ENCODE results near the gene POU2AF2. TPM values are rescaled to one million over a fixed set of nuclear protein-coding genes. Genes with fewer than 3 reads are reported as not detected.
"Not testable (repeated sequence)": the region's sequence is repeated elsewhere in the genome, so short reads cannot be mapped to it uniquely, and the experiment has no call there.

Gene POU2AF2
- polyA plus RNA-seq, 1 donor: 0.49 TPM

DNA sequence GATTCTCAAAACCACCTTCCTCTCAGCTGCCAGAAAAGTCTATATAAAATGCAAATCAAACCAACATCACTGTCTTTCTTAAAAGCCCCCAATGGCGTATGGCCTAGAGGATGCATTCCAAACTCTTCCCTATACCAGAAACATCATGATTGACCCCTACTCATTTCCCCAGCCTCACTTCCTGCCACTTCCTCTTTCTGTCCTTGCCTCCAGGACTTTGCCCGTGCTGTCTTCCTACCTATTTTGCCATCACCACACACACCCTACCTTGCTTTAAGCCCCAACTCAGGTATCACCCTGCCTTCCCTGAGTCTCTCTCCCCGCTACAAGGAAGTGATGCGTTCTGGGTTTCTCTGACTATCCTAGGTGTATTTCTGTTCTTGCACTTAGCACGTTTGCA is 8.1 kb downstream of the POU2AF2 start:
- no peak overlapping the region for H3K4me3 ChIP-seq (ENCODE audit: low read length)
- WGBS (ENCODE audit: insufficient coverage, low lambda C conversion rate): 83% methylated on average over 4 of the region's 5 CpGs
- no peak overlapping the region for H3K27ac ChIP-seq (ENCODE audit: low read length)
- no peak for DNase-seq
- H3K9me3 ChIP-seq (ENCODE audit: control insufficient read depth, low read depth, low read length): no peaks in the 10 kb centered on the region
- H3K4me1 ChIP-seq (ENCODE audit: control insufficient read depth, insufficient read depth, low read length): no peaks in the 10 kb centered on the region
- no peaks in the 10 kb centered on the region for H3K27me3 ChIP-seq (ENCODE audit: control insufficient read depth, insufficient read depth, low read length)
- no peaks in the 10 kb centered on the region for H3K36me3 ChIP-seq (ENCODE audit: control insufficient read depth, insufficient read depth, low read length)

DNA sequence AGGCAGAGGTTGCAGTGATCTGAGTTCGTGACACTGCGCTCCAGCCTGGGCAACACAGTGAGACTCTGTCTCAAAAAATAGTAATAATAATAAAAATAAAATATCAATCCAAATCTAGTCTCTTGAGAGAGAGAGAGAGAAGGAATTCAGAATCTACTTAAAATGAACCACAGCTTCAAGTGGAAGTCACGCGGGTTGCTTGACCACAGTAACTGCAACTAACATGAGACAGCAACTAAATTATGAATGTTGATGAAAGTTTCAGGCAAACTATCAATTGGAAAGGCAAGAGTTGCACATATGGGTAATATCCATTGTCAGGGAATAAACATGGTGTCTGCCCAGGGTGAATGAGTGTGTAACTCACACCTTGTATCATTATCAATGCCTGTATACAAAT is 12.5 kb downstream of the POU2AF2 start:
- no peak for DNase-seq
- Histone ChIP-seq H3K36me3 (ENCODE audit: control insufficient read depth, insufficient read depth, low read length) (no peaks in the 10 kb centered on the region), H3K4me3 (ENCODE audit: low read length) (no peak overlapping the region), H3K27ac (ENCODE audit: low read length) (no peak overlapping the region), H3K4me1 (ENCODE audit: control insufficient read depth, insufficient read depth, low read length) (no peaks in the 10 kb centered on the region), H3K27me3 (ENCODE audit: control insufficient read depth, insufficient read depth, low read length) (peaks cover 3% of the 10 kb centered on the region), H3K9me3 (ENCODE audit: control insufficient read depth, low read depth, low read length) (no peaks in the 10 kb centered on the region)
- no CpG with 5 or more reads among the region's 4 CpGs for WGBS (ENCODE audit: insufficient coverage, low lambda C conversion rate)

DNA sequence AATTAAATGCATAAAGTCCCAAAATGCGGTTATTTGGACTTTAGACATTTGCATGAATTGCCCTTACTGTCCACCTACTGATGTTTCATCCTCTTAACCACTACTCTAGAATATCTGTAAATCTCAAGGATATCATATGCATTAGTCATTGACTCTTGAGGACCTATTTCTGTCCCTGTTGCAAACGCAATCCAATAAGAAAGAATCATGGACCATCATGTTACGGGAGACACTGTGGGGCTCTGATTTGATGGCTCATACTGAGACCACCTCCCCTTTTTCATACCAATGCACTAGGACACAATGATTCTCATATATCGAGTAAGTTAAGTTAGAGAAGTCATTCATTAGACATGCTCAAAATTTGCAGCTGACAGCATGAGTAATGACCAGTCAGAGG is 14.4 kb downstream of the POU2AF2 start:
- no peak overlapping the region for H3K4me3 ChIP-seq (ENCODE audit: low read length)
- H3K4me1 ChIP-seq (ENCODE audit: control insufficient read depth, insufficient read depth, low read length): no peaks in the 10 kb centered on the region
- H3K9me3 ChIP-seq (ENCODE audit: control insufficient read depth, low read depth, low read length): no peaks in the 10 kb centered on the region
- H3K27me3 ChIP-seq (ENCODE audit: control insufficient read depth, insufficient read depth, low read length): peaks cover 3% of the 10 kb centered on the region
- no peak overlapping the region for H3K27ac ChIP-seq (ENCODE audit: low read length)
- WGBS (ENCODE audit: insufficient coverage, low lambda C conversion rate): no CpG with 5 or more reads among the region's 4 CpGs
- no peak for DNase-seq
- H3K36me3 ChIP-seq (ENCODE audit: control insufficient read depth, insufficient read depth, low read length): no peaks in the 10 kb centered on the region

DNA sequence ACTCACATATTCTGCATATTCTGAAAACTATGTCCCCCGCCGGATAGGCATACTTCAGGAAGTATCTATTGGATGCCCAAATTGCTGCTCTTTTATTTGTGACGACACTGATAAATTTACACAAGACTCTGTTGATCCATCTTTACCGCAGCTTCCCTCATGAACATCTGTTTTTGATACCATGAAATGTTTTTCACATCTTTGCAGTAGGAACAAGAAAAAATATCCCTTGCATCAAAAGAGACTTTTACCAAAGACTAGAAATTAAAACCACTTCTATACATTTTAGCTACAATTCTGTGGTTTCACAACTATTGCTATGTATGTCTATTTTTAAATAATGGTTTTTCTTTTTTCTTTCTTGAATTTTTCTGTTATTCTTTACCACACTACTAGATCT is 15.3 kb downstream of the POU2AF2 start:
- DNase-seq: no peak
- Histone ChIP-seq H3K36me3 (ENCODE audit: control insufficient read depth, insufficient read depth, low read length) (no peaks in the 10 kb centered on the region), H3K27me3 (ENCODE audit: control insufficient read depth, insufficient read depth, low read length) (peaks cover 3% of the 10 kb centered on the region), H3K27ac (ENCODE audit: low read length) (no peak overlapping the region), H3K4me3 (ENCODE audit: low read length) (no peak overlapping the region), H3K4me1 (ENCODE audit: control insufficient read depth, insufficient read depth, low read length) (no peaks in the 10 kb centered on the region), H3K9me3 (ENCODE audit: control insufficient read depth, low read depth, low read length) (no peaks in the 10 kb centered on the region)
- no CpG with 5 or more reads among the region's 4 CpGs for WGBS (ENCODE audit: insufficient coverage, low lambda C conversion rate)

DNA sequence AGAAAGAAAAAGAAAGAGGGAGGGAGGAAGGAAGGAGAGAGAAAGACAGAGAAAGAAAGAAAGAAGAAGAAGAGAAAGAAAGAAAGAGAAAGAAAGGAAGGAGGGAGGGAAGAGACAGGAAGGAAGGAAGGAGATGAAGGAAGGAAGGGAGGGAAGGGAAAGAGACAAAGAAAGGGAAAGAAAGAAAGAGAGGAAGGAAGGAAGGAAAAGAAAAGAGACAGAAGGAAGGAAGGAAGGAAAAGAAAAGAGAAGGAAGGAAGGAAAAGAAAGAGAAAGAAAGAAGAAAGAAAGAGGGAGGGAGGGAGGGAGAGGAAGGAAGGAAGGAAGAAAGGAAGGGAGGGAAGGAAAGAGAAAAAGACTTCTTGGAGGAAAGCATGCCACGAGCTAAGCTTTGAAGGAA is 19.1 kb downstream of the POU2AF2 start:
- Histone ChIP-seq H3K36me3 (ENCODE audit: control insufficient read depth, insufficient read depth, low read length) (no peaks in the 10 kb centered on the region), H3K4me1 (ENCODE audit: control insufficient read depth, insufficient read depth, low read length) (no peaks in the 10 kb centered on the region), H3K27ac (ENCODE audit: low read length) (no peak overlapping the region), H3K27me3 (ENCODE audit: control insufficient read depth, insufficient read depth, low read length) (peaks cover 3% of the 10 kb centered on the region), H3K4me3 (ENCODE audit: low read length) (no peak overlapping the region), H3K9me3 (ENCODE audit: control insufficient read depth, low read depth, low read length) (no peaks in the 10 kb centered on the region)
- WGBS (ENCODE audit: insufficient coverage, low lambda C conversion rate): 100% methylated on average over 1 of the region's 1 CpG
- no peak for DNase-seq

DNA sequence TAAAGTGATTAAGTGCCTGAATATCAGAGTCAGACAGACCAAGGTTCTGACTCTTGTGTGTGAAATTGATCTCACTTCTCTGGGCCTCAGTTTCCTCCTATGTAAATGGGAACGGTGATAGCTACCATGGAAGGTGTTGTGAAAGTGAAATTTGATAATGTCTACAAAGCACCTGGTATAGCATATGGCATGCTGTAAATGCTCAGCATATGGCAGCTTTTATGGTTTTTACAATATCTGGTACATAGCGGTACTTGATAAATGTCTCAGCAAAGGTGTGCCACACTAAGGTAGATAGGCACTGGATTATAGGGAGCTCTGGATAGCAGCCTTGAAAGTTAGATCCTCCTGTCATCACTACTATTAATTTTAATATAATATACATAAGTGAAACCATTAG is 19.9 kb downstream of the POU2AF2 start:
- Histone ChIP-seq H3K4me1 (ENCODE audit: control insufficient read depth, insufficient read depth, low read length) (no peaks in the 10 kb centered on the region), H3K27ac (ENCODE audit: low read length) (no peak overlapping the region), H3K36me3 (ENCODE audit: control insufficient read depth, insufficient read depth, low read length) (no peaks in the 10 kb centered on the region), H3K4me3 (ENCODE audit: low read length) (no peak overlapping the region), H3K9me3 (ENCODE audit: control insufficient read depth, low read depth, low read length) (no peaks in the 10 kb centered on the region), H3K27me3 (ENCODE audit: control insufficient read depth, insufficient read depth, low read length) (peaks cover 1% of the 10 kb centered on the region)
- no CpG with 5 or more reads among the region's 2 CpGs for WGBS (ENCODE audit: insufficient coverage, low lambda C conversion rate)
- peak in 1 of 2 donors; percentile 36 for DNase-seq

DNA sequence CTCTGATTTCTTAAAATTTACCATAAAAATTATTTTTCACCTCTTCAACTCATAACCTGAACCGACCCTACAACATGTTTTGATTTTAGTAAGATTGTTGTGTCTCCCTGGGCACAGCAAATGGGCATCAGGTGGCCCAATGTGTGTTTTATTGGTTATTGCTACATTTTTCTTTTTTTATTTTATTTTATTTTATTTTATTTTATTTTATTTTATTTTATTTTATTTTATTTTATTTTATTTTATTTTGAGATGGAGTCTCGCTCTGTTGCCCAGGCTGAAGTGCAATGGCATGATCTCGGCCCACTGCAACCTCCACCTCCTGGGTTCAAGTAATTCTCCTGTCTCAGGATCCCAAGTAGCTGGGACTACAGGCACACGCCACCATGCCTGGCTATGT is 22.8 kb downstream of the POU2AF2 start:
- not testable (repeated sequence) for H3K9me3 ChIP-seq (ENCODE audit: control insufficient read depth, low read depth, low read length); H3K27me3 ChIP-seq (ENCODE audit: control insufficient read depth, insufficient read depth, low read length); H3K4me1 ChIP-seq (ENCODE audit: control insufficient read depth, insufficient read depth, low read length); H3K36me3 ChIP-seq (ENCODE audit: control insufficient read depth, insufficient read depth, low read length); DNase-seq; H3K27ac ChIP-seq (ENCODE audit: low read length); H3K4me3 ChIP-seq (ENCODE audit: low read length)
- WGBS (ENCODE audit: insufficient coverage, low lambda C conversion rate): 100% methylated on average over 1 of the region's 4 CpGs

DNA sequence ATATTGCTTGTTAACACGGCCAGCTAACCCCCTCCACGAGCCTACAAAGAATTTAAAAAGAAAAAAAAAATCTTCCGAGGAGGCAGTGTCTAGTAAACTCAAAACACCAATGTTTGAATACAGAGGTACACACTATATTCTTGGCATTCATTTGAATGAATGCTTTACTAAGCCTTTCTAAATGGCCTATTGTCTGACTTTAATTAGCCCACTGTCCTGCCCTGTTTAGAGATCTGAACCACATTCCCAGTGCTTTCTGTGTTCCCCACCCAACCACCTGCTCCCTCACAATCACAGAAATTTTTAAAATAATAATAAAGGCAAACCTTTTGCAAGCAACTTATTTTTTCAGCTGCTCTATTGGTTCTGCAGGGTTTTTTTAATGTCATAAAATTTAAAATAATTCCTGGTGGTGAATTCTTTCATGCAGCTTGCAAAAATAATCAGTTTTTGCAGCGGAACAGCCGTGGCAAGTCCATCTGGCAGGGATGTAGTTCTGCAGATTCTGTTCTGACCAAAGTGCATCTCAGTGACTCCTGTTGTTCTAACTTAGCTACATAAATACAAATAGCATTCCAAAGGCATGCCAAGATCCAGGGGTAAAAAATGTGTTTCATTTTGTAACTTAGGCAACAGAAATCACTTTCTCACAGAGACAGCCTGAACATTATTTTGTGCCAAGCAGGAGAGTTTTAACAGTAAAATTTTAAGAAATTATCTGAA is 23.8 kb downstream of the POU2AF2 start:
- no peaks in the 10 kb centered on the region for H3K36me3 ChIP-seq (ENCODE audit: control insufficient read depth, insufficient read depth, low read length)
- H3K4me3 ChIP-seq (ENCODE audit: low read length): no peak overlapping the region
- DNase-seq: no peak
- H3K27me3 ChIP-seq (ENCODE audit: control insufficient read depth, insufficient read depth, low read length): no peaks in the 10 kb centered on the region
- H3K9me3 ChIP-seq (ENCODE audit: control insufficient read depth, low read depth, low read length): no peaks in the 10 kb centered on the region
- WGBS (ENCODE audit: insufficient coverage, low lambda C conversion rate): 100% methylated on average over 1 of the region's 5 CpGs
- no peaks in the 10 kb centered on the region for H3K4me1 ChIP-seq (ENCODE audit: control insufficient read depth, insufficient read depth, low read length)
- H3K27ac ChIP-seq (ENCODE audit: low read length): no peak overlapping the region

DNA sequence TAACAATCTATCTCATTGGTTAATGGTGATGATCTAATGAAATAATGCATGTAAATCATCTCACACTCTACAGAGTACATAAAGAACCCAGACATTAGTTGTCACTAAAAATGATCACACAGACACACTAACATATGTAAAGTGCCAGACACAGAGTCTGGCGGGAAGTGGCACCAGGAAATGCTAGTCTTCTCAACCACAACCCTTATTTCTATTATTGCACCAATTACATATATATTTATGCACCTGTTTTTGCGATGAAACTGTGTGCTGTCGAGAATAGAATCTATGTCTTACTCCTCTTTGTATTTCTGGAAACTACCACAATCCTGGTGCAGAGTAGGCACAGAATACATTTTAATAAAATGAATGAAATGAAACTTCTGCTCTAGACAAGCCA is 26.9 kb downstream of the POU2AF2 start:
- no peak overlapping the region for H3K4me3 ChIP-seq (ENCODE audit: low read length)
- H3K27ac ChIP-seq (ENCODE audit: low read length): no peak overlapping the region
- no peaks in the 10 kb centered on the region for H3K4me1 ChIP-seq (ENCODE audit: control insufficient read depth, insufficient read depth, low read length)
- H3K27me3 ChIP-seq (ENCODE audit: control insufficient read depth, insufficient read depth, low read length): no peaks in the 10 kb centered on the region
- no peaks in the 10 kb centered on the region for H3K9me3 ChIP-seq (ENCODE audit: control insufficient read depth, low read depth, low read length)
- H3K36me3 ChIP-seq (ENCODE audit: control insufficient read depth, insufficient read depth, low read length): no peaks in the 10 kb centered on the region
- no peak for DNase-seq
- WGBS (ENCODE audit: insufficient coverage, low lambda C conversion rate): no CpG with 5 or more reads among the region's 3 CpGs

DNA sequence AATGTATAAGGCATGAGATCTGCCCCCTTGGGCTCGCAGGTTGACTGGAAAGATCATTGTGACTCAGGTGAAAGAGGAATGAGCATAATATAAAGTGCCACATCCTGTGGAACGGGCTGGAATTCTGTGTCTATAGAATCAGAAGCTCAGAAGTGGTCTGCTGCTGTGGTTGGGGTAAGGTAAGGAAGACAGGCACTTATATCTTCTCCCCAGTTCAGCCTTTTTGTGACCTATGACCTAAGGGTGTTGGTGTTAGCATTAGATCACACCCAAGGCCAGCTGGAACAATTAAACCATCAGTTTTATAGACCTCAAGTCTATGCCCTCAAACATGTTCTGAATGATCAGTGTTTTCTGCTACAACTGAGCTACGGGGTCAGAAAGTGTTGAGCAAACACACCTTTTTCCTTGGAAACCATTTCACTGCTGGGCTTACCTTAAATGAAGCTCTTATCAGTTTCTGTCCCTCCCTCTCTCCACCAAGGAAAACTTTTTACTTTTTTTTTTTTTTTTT is 37.1 kb downstream of the POU2AF2 start:
- Histone ChIP-seq H3K27me3 (ENCODE audit: control insufficient read depth, insufficient read depth, low read length) (no peaks in the 10 kb centered on the region), H3K36me3 (ENCODE audit: control insufficient read depth, insufficient read depth, low read length) (no peaks in the 10 kb centered on the region), H3K9me3 (ENCODE audit: control insufficient read depth, low read depth, low read length) (peaks cover 3% of the 10 kb centered on the region), H3K4me1 (ENCODE audit: control insufficient read depth, insufficient read depth, low read length) (peaks cover 32% of the 10 kb centered on the region), H3K27ac (ENCODE audit: low read length) (peak overlapping the region; percentile 18), H3K4me3 (ENCODE audit: low read length) (no peak overlapping the region)
- DNase-seq: peak in 1 of 2 donors; percentile 74
- WGBS (ENCODE audit: insufficient coverage, low lambda C conversion rate): no CpG with 5 or more reads among the region's 3 CpGs

DNA sequence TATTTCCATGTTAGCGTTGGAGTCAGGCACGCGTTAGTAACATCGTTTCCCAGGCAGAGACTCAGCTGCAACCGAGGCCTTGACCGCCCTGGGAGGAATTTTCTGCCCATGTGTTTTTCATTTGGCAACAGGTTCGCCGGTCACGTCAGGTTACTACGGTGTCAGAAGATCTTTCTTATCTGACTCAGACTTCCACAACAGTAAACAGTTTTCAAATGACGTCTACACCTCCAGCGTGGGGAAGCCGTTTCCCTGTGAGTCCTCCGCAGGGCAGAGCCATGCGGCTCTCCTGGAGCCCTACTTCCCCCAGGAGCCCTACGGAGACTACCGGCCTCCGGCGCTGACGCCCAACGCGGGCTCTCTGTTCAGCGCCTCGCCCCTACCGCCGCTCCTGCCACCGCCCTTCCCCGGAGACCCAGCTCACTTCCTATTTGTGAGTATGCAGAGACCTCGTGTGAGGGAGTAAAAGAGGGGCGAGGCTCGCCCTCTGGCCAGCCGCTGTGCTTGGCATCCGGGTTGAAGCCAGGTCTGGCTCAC is 38.5 kb downstream of the POU2AF2 start:
- no peaks in the 10 kb centered on the region for H3K36me3 ChIP-seq (ENCODE audit: control insufficient read depth, insufficient read depth, low read length)
- no peaks in the 10 kb centered on the region for H3K27me3 ChIP-seq (ENCODE audit: control insufficient read depth, insufficient read depth, low read length)
- DNase-seq: peak in 1 of 2 donors; percentile 43
- no peak overlapping the region for H3K27ac ChIP-seq (ENCODE audit: low read length)
- peaks cover 3% of the 10 kb centered on the region for H3K9me3 ChIP-seq (ENCODE audit: control insufficient read depth, low read depth, low read length)
- no peak overlapping the region for H3K4me3 ChIP-seq (ENCODE audit: low read length)
- peaks cover 32% of the 10 kb centered on the region for H3K4me1 ChIP-seq (ENCODE audit: control insufficient read depth, insufficient read depth, low read length)
- no CpG with 5 or more reads among the region's 33 CpGs for WGBS (ENCODE audit: insufficient coverage, low lambda C conversion rate)
